Measurements from ENCODE around the gene SLTM.
"Not testable (repeated sequence)": the region's sequence is repeated elsewhere in the genome, so short reads cannot be mapped to it uniquely, and the experiment has no call there.

The SLTM gene

GRCh38 chr15:58933281-58934113, at the start of gene SLTM:
Gene SLTM, minus strand, starts transcription at chr15:58933679. Its CDS starts 114 bp downstream, at chr15:58933565.
- DNase-seq (ENCODE audit: low read depth in 3 of 3) = peak; percentile 82 to 91 (median 91)

DNA sequence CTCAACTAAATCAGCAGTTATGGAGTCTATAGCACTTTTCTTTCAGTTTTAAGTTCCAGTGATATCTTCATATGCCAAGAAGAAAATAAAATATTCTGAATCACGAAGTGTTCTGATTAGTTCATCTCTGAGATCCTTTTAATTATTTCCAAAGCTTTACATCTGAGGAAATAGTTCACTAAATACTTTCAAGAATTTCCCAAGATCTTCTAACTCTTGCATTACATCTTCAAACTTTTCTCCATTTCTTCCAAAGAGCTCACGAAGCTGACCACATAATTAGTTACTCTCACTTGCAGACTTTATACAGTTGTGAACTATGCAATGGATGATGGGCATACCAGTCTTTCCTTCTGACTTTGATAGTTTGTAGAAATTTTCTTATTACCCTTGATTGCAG, 49.8 kb upstream of the SLTM start:
- no peak for DNase-seq (ENCODE audit: low read depth in 3 of 3)

- no peak for DNase-seq (ENCODE audit: low read depth in 3 of 3)
Measured at GRCh38 chr15:58981808-58982475, 48.5 kb upstream of the SLTM start.

GRCh38 chr15:58980351-58980939, 47.0 kb upstream of the SLTM start:
- no peak for DNase-seq (ENCODE audit: low read depth in 3 of 3)

- no peak for DNase-seq (ENCODE audit: low read depth in 3 of 3)
Measured at GRCh38 chr15:58977887-58978286, 44.4 kb upstream of the SLTM start.

DNA sequence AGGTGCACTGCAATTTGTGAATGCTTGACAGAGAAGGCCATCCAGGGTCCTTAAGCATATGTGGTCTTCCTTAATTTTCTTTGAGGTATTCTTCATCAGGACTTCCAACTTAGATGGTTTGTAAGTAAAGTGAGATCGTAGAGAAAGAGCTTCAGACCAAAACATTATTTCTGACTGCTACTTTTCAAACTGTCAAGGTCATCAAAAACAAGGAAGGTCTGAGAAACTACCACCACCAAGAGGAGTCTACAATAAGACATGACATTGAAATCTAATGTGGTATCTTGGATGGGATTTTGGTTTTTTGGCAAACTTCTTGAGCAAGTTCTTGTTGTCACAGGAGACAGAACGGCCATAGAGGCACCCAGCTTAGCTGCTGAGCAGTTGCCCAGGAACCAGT, 34.0 kb upstream of the SLTM start:
- DNase-seq (ENCODE audit: low read depth in 3 of 3) = no peak

GRCh38 chr15:58966698-58967097, 33.2 kb upstream of the SLTM start:
- DNase-seq (ENCODE audit: low read depth in 3 of 3) = no peak

DNA sequence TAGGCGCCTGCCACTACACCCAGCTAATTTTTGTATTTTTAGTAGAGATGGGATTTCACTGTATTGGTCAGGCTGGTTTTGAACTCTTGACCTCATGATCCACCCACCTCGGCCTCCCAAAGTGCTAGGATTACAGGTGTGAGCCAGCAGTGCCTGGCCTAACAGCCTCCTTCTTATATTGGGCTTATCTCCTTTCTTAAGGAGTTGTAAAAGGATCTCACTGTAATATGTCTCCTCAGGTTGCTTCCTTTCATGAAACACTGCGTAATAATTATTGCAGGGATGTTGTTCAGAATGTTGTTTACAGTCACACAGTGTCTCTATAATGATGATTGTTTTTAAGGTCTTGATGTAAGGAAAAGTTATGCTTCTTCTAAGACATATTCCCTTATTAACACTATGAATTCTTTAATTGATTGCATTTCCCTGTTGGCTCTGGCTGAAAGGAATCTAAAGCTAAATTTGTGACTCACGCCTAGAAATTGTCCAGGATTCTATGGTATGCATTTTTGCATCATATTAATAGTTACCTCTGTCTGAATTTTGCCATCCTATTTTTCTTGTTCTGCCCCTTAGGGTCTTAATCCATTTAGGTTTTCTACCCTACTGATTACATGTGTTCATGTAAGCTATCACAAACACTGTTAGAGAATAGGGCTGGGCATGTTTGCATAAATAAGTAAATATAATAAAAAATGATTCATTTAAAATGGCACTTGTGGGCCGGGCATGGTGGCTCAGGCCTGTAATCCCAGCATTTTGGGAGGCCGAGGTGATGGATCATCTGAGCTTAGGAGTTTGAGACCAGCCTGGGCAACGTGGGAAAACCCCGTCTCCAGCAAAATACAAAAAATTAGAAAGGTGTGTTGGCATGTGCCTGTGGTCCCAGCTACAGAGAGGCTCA, 29.4 kb upstream of the SLTM start:
- no peak for DNase-seq (ENCODE audit: low read depth in 3 of 3)

DNA sequence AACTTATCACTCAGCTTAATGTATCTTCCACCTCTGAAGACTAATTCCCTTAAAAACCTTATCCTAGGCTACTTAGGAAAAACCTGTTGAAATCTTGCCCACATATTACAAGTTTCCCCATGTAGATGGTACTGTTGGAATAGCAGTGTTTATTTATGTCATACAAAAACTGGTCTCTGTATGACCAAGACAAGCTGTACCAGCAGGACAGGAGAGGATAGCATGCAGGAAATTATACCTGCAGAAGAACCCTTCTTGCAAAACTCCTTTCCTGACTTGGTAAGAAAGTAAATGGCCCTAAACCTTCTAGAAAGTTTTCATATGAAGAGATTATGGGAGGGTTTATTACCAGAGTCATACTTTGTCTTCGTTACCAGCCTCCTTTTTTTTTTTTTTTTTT, 28.7 kb upstream of the SLTM start:
- no peak for DNase-seq (ENCODE audit: low read depth in 3 of 3)

DNA sequence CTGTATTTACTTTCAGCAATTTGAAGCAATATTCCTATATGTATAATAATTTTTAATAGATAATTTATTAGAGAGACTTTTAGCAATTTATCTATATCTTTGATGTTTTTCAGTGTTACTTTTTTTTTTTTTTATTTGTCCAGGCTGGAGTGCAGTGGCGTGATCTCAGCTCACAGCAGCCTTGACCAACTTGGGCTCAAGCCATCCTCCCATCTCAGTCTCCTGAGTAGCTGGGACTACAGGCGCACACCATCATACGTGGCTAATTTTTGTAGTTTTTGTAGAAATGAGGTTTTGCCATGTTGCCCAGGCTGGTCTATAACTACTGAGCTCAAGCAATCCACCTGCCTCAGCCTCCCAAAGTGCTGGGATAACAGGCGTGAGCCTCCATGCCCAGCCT, 25.3 kb upstream of the SLTM start:
- DNase-seq (ENCODE audit: low read depth in 3 of 3) = no peak

DNA sequence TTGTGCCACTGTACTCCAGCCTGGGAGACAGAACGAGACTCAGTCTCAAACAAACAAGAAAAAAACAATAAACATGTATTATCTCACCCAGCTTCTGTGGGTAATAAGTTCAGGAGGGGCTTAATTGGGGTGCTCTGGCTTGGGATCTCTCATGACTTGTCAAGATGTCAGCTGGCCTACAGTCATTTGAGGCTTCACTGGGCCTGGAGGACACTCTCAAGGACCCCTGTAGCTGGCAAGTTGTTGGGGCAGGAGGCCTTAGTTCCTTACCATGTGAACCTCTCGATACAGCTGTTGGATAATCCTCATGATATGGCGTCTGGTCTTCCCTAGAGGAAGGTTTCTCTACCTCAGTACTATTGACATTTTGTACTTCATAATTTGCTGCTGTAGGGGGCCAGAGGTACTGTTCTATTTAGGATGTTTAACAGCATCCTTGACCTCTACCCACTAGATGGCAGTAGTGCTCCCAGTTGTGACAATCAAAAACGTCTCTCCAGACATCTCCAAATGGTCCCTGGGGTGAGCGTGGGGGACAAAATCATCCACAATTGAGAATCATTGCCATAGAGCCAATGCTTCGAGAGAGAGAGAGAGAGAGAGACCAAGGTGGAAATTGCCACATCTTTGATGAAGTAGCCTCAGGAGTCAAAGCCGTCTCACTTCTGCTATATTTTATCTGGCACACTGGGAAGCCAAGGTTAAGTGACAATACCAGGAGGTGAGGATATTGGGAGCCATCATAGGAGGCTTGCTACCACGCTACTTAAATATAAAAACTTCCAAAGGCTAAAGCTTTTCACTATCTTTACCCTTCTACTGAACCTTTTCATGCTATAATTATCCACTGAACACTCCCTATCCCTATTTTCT, 23.9 kb upstream of the SLTM start:
- peak; percentile 20 to 60 (median 25) for DNase-seq (ENCODE audit: low read depth in 3 of 3)

DNA sequence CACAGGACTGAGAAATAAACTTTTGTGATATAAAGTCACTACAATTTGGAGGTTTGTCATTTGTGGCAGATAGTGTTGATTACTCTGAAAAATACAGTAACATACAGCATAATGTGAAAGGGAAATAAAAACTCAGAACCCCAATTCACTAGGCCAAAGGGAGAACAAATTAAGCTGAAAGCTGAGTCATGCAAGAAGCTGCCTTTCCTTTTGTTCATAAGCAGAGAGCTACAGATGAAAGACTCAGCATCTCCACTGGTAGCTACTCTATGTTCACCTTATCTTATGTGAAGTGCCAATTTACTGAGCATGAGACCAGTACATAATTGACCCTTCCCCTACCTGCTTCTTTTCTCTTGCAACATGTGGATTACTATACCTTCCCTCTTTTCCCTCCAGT, 19.3 kb upstream of the SLTM start:
- DNase-seq (ENCODE audit: low read depth in 3 of 3) = no peak

- DNase-seq (ENCODE audit: low read depth in 3 of 3) = no peak
Measured at GRCh38 chr15:58951388-58952007, 18.0 kb upstream of the SLTM start.

- no peak for DNase-seq (ENCODE audit: low read depth in 3 of 3)
Measured at GRCh38 chr15:58947179-58947578, 13.7 kb upstream of the SLTM start.

- not testable (repeated sequence) for DNase-seq (ENCODE audit: low read depth in 3 of 3)
Measured at GRCh38 chr15:58934974-58935373, 1.5 kb upstream of the SLTM start.

DNA sequence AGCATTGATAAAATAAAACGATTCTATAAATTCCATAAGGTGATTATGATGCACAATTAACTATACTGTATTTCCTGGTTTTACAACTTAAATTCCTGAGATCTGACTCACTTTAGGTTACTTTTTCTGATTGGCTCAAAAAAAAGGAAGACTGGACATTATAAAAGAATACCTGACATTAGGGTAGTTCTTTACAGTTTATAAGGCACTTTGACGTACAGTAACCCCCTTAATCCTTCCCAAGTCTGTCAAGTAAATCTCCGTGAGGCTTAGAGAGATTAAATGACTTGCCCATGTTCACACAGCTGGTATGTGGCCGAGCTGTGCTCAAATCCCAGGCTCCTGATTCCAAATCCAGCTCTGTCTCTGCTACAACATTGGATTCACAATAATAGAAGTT, 1.0 kb upstream of the SLTM start:
- no peak for DNase-seq (ENCODE audit: low read depth in 3 of 3)

DNA sequence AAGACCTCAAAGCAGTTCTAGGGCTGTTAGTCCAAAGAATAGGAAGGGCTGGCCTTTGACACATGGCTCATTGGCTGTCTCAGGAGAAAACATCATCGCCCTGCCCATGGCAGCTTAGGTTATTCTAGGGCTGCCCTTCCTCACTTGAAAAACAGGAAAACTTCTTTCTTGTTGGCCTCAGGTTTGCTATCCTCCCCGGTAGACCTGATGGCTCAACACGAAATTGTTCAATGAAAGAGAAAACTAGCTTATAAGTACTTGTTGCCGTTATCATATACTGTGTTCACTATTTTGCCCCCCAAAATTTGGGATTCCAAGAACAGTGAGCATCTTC, 602 bp upstream of the SLTM start:
- no peak for DNase-seq (ENCODE audit: low read depth in 3 of 3)

GRCh38 chr15:58932710-58933280, 684 bp downstream of the SLTM start:
- DNase-seq (ENCODE audit: low read depth in 3 of 3) = peak in 1 of 3 donors; percentile 18

GRCh38 chr15:58931987-58932588, 1.4 kb downstream of the SLTM start:
- DNase-seq (ENCODE audit: low read depth in 3 of 3) = no peak
